ENCODE results near the gene CAMTA1.

DNA sequence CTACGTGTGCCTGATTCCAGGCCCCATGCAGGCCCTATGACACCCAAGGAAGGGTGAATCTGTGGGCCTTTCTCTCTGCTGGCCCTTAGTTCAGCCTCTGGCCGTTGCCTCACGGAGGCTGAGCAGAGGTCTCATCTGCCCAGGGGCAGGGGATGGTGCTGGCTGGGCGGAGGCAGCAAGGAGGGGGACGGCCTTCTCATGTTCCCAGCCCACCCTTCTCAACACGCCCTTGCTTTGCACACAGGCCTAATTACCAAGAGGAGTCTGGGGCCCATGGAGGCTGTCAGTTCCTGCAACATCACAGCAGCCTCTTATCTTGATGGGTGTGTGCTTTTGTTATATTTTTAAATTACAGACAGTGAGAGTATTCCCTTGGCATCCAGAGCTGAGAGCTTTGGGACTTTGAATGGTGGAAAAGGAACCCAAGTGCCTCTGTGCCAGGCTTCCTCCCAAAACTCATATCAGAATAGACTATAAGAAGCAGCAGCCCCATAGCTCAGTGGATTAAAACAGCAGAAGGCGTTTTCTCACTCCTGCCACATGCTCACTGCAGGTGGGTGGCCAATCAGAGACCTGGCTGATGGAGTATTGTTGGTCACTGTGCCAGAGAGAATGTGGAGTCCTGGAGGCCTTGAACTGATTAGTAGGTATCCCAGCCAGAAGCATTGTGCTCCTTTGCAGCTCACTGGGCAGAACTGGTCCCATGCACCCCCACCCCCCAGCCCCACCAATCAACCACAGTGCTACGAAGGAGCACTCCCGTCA, 164.9 kb downstream of the CAMTA1 start:
- TF ChIP-seq, protein P1, sequence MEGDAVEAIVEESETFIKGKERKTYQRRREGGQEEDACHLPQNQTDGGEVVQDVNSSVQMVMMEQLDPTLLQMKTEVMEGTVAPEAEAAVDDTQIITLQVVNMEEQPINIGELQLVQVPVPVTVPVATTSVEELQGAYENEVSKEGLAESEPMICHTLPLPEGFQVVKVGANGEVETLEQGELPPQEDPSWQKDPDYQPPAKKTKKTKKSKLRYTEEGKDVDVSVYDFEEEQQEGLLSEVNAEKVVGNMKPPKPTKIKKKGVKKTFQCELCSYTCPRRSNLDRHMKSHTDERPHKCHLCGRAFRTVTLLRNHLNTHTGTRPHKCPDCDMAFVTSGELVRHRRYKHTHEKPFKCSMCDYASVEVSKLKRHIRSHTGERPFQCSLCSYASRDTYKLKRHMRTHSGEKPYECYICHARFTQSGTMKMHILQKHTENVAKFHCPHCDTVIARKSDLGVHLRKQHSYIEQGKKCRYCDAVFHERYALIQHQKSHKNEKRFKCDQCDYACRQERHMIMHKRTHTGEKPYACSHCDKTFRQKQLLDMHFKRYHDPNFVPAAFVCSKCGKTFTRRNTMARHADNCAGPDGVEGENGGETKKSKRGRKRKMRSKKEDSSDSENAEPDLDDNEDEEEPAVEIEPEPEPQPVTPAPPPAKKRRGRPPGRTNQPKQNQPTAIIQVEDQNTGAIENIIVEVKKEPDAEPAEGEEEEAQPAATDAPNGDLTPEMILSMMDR (IDR thresholded peaks at IDR 0.05) = no peak
- TF ChIP-seq POLR2AphosphoS5 (IDR thresholded peaks at IDR 0.05; ENCODE audit: low read depth, low read length) (no peak), REST (IDR thresholded peaks at IDR 0.05; ENCODE audit: insufficient read depth in 1 of 2, low read depth in 2 of 2, low read length in 1 of 2) (no peak), TCF7L2 (IDR thresholded peaks at IDR 0.05; ENCODE audit: low read depth, low read length) (no peak)
